AG20443 (cell line): ENCODE data around the gene OR4L1.
"Not testable (repeated sequence)": the region's sequence is repeated elsewhere in the genome, so short reads cannot be mapped to it uniquely, and the experiment has no call there.

Experiments
- DNase-seq: peaks from one replicate; pipeline ENCODE4 v3.0.0; 2012; ENCODE audit warnings: low spot score, mixed read lengths

The OR4L1 gene

GRCh38 chr14:20059745-20060144, at the start of gene OR4L1:
OR4L1 (plus strand) TSS chr14:20060045; CDS start chr14:20060045, 0 bp downstream.
- DNase-seq = no peak

GRCh38 chr14:20019257-20019865, 40.5 kb upstream of the OR4L1 start, which contains the start of gene OR4K14:
OR4K14 (minus strand) TSS chr14:20019307; CDS start chr14:20015193, 4,114 bp downstream.
- no peak for DNase-seq

- DNase-seq = no peak
Measured at GRCh38 chr14:20031058-20031457, 28.8 kb upstream of the OR4L1 start.

- DNase-seq = no peak
Measured at GRCh38 chr14:20035449-20035848, 24.4 kb upstream of the OR4L1 start.

- DNase-seq = no peak
Measured at GRCh38 chr14:20035938-20036337, 23.9 kb upstream of the OR4L1 start, which contains the start of gene OR4K13. OR4K13 (minus strand) TSS chr14:20036038; CDS start chr14:20034758, 1,280 bp downstream.

GRCh38 chr14:20044243-20044642, 15.6 kb upstream of the OR4L1 start:
- DNase-seq = no peak

GRCh38 chr14:20048202-20048601, 11.6 kb upstream of the OR4L1 start:
- DNase-seq = no peak

GRCh38 chr14:20092050-20092449, 32.2 kb downstream of the OR4L1 start:
- DNase-seq = no peak

GRCh38 chr14:20093442-20093841, 33.6 kb downstream of the OR4L1 start:
- DNase-seq = no peak

GRCh38 chr14:20098926-20099770, 39.3 kb downstream of the OR4L1 start:
- not testable (repeated sequence) for DNase-seq

- DNase-seq = no peak
Measured at GRCh38 chr14:20110438-20110837, 50.6 kb downstream of the OR4L1 start, which contains the start of gene OR4K17. OR4K17 (plus strand) TSS chr14:20110739; CDS start chr14:20117500, 6,761 bp downstream.
